GM23338 (cell line): ENCODE results near the gene MAP2K5.

Experiments
- EZH2 ChIP-seq: fragments of 200-600 bp; sonication (generic); IDR thresholded peaks from one replicate; pipeline ENCODE4 v1.8.0; 2017; ENCODE audit warnings: antibody characterized with exemption, mild to moderate bottlenecking, low read depth; ENCODE audit not compliant: unreplicated experiment
- JUNB ChIP-seq: IDR thresholded peaks from one replicate; pipeline ENCODE4 v1.6.1; 2016; ENCODE audit warnings: antibody characterized with exemption; ENCODE audit not compliant: unreplicated experiment
- TF ChIP-seq, protein P1 (sequence below), 2 experiments: fragments of 200-600 bp in 1 of 2; sonication (generic) in 1 of 2; conservative IDR thresholded peaks; 2 replicates each; pipeline versions ENCODE4 v1.5.1 to v1.6.1; 2016 to 2017; ENCODE audit warnings: antibody characterized with exemption in 2 of 2, low read depth in 2 of 2, mild to moderate bottlenecking in 2 of 2, moderate library complexity in 1 of 2

- TF ChIP-seq, protein P1, sequence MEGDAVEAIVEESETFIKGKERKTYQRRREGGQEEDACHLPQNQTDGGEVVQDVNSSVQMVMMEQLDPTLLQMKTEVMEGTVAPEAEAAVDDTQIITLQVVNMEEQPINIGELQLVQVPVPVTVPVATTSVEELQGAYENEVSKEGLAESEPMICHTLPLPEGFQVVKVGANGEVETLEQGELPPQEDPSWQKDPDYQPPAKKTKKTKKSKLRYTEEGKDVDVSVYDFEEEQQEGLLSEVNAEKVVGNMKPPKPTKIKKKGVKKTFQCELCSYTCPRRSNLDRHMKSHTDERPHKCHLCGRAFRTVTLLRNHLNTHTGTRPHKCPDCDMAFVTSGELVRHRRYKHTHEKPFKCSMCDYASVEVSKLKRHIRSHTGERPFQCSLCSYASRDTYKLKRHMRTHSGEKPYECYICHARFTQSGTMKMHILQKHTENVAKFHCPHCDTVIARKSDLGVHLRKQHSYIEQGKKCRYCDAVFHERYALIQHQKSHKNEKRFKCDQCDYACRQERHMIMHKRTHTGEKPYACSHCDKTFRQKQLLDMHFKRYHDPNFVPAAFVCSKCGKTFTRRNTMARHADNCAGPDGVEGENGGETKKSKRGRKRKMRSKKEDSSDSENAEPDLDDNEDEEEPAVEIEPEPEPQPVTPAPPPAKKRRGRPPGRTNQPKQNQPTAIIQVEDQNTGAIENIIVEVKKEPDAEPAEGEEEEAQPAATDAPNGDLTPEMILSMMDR (conservative IDR thresholded peaks at IDR 0.05; ENCODE audit: low read depth in 2 of 2) = no peak
- TF ChIP-seq EZH2 (no peak), JUNB (no peak)
Observed at GRCh38 chr15:67799801-67800205, 257.3 kb downstream of the MAP2K5 start.
